ENCODE measurements around the gene TOR1A. TPM values are rescaled to one million over a fixed set of nuclear protein-coding genes. Genes with fewer than 3 reads are reported as not detected.
A peak's percentile ranks its signal among the peaks of the same experiment; 100 is the strongest.

Gene TOR1A
- total RNA-seq, 1 donor from 2014 or later, result 45.3 TPM

- Mint-ChIP-seq H3K4me3 (ENCODE audit: unreplicated experiment) (peak within 1 kb of the TSS; percentile 99), H3K9me3 (ENCODE audit: low read depth) (no peaks in the 10 kb centered on the region), H3K27me3 (ENCODE audit: low read depth) (no peaks in the 10 kb centered on the region), H3K4me1 (ENCODE audit: low read depth) (peaks cover 54% of the 10 kb centered on the region), H3K36me3 (ENCODE audit: low read depth) (peaks cover 7% of the 10 kb centered on the region), H3K27ac (ENCODE audit: unreplicated experiment) (peak within 1 kb of the TSS; percentile 98)
- DNase-seq (ENCODE audit: low spot score), result peak; percentile 97
- TF ChIP-seq, protein P1, sequence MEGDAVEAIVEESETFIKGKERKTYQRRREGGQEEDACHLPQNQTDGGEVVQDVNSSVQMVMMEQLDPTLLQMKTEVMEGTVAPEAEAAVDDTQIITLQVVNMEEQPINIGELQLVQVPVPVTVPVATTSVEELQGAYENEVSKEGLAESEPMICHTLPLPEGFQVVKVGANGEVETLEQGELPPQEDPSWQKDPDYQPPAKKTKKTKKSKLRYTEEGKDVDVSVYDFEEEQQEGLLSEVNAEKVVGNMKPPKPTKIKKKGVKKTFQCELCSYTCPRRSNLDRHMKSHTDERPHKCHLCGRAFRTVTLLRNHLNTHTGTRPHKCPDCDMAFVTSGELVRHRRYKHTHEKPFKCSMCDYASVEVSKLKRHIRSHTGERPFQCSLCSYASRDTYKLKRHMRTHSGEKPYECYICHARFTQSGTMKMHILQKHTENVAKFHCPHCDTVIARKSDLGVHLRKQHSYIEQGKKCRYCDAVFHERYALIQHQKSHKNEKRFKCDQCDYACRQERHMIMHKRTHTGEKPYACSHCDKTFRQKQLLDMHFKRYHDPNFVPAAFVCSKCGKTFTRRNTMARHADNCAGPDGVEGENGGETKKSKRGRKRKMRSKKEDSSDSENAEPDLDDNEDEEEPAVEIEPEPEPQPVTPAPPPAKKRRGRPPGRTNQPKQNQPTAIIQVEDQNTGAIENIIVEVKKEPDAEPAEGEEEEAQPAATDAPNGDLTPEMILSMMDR (IDR thresholded peaks at IDR 0.05), result peak; percentile 30
Observed at GRCh38 chr9:129835128-129835859, 11.4 kb upstream of the TOR1A start, which contains the start of the genes C9orf78 and USP20. C9orf78 (minus strand) TSS chr9:129835275; CDS start chr9:129835221, 54 bp downstream. USP20 (plus strand) TSS chr9:129835458; CDS start chr9:129852556, 17,098 bp downstream.

DNA sequence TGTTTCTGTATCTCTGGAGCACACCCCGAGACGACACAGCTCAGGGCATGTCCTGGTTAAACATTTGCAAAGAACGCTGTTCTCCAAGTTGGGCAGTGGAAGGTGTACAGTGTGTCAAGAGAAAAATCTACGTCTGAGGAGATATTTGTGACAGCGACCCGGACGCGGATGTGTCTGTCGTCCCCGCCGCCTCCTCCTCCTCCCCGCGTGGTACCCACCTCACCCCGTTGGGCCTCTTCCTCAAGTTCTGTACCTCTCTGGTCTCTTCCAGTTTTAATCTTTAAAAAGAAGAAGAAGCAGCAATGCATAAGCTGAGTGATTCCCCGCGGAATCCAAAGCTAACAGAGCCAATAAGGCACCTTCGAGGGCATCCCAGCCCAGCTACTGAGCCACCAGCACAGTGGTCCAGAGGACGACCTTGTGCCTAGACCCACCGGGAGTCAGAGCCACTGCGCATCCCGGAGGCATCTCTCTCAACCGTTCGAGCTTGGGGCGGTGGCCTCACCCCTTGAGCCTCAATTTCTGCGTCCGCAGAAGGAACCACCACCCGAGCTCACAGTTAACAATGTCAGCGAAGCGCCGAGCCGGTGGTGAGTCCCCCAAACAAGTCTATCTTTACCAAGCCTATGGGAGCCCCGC, 10.7 kb upstream of the TOR1A start:
- peaks cover 54% of the 10 kb centered on the region for H3K4me1 Mint-ChIP-seq (ENCODE audit: low read depth)
- peaks cover 7% of the 10 kb centered on the region for H3K36me3 Mint-ChIP-seq (ENCODE audit: low read depth)
- no peaks in the 10 kb centered on the region for H3K9me3 Mint-ChIP-seq (ENCODE audit: low read depth)
- no peak for DNase-seq (ENCODE audit: low spot score)
- peak overlapping the region; percentile 98 for H3K27ac Mint-ChIP-seq (ENCODE audit: unreplicated experiment)
- TF ChIP-seq, protein P1 (IDR thresholded peaks at IDR 0.05), result no peak
- no peaks in the 10 kb centered on the region for H3K27me3 Mint-ChIP-seq (ENCODE audit: low read depth)
- H3K4me3 Mint-ChIP-seq (ENCODE audit: unreplicated experiment), result peak overlapping the region; percentile 99

- H3K36me3 Mint-ChIP-seq (ENCODE audit: low read depth), result peaks cover 9% of the 10 kb centered on the region
- peaks cover 38% of the 10 kb centered on the region for H3K4me1 Mint-ChIP-seq (ENCODE audit: low read depth)
- no peak for DNase-seq (ENCODE audit: low spot score)
- no peaks in the 10 kb centered on the region for H3K9me3 Mint-ChIP-seq (ENCODE audit: low read depth)
- TF ChIP-seq, protein P1 (IDR thresholded peaks at IDR 0.05), result no peak
- H3K4me3 Mint-ChIP-seq (ENCODE audit: unreplicated experiment), result no peak overlapping the region
- no peaks in the 10 kb centered on the region for H3K27me3 Mint-ChIP-seq (ENCODE audit: low read depth)
- H3K27ac Mint-ChIP-seq (ENCODE audit: unreplicated experiment), result no peak overlapping the region
Observed at GRCh38 chr9:129832982-129833381, 9.0 kb upstream of the TOR1A start.

GRCh38 chr9:129828969-129829368, 5.0 kb upstream of the TOR1A start:
- Mint-ChIP-seq H3K27ac (ENCODE audit: unreplicated experiment) (no peak overlapping the region), H3K9me3 (ENCODE audit: low read depth) (no peaks in the 10 kb centered on the region), H3K4me1 (ENCODE audit: low read depth) (peaks cover 8% of the 10 kb centered on the region), H3K4me3 (ENCODE audit: unreplicated experiment) (no peak overlapping the region), H3K27me3 (ENCODE audit: low read depth) (no peaks in the 10 kb centered on the region), H3K36me3 (ENCODE audit: low read depth) (peaks cover 9% of the 10 kb centered on the region)
- no peak for DNase-seq (ENCODE audit: low spot score)
- TF ChIP-seq, protein P1 (IDR thresholded peaks at IDR 0.05), result no peak

GRCh38 chr9:129828051-129828450, 4.1 kb upstream of the TOR1A start:
- Mint-ChIP-seq H3K9me3 (ENCODE audit: low read depth) (no peaks in the 10 kb centered on the region), H3K36me3 (ENCODE audit: low read depth) (peaks cover 9% of the 10 kb centered on the region), H3K4me3 (ENCODE audit: unreplicated experiment) (no peak overlapping the region), H3K27me3 (ENCODE audit: low read depth) (no peaks in the 10 kb centered on the region), H3K27ac (ENCODE audit: unreplicated experiment) (no peak overlapping the region), H3K4me1 (ENCODE audit: low read depth) (peaks cover 1% of the 10 kb centered on the region)
- TF ChIP-seq, protein P1 (IDR thresholded peaks at IDR 0.05), result no peak
- no peak for DNase-seq (ENCODE audit: low spot score)
